Adipocyte (in vitro differentiated cells): ENCODE results near the gene MBD4.
A peak's percentile ranks its signal among the peaks of the same experiment; 100 is the strongest.
"Not testable (repeated sequence)": the region's sequence is repeated elsewhere in the genome, so short reads cannot be mapped to it uniquely, and the experiment has no call there.

Source experiments
- DNase-seq: peaks from one replicate; pipeline ENCODE4 v3.0.0-alpha.2; 2015; ENCODE audit warnings: low read depth
- H3K27me3 ChIP-seq: replicated peaks from 2 replicates; pipeline ENCODE4 v1.7.0; 2013; ENCODE audit warnings: mild to moderate bottlenecking, low read length, moderate library complexity; ENCODE audit not compliant: control insufficient read depth, insufficient read depth
- H3K36me3 ChIP-seq: 2 replicates; pipeline ENCODE4 v1.7.0; 2013; ENCODE audit warnings: low read length, mild to moderate bottlenecking, moderate library complexity; ENCODE audit not compliant: control insufficient read depth, insufficient read depth, severe bottlenecking
- H3K4me1 ChIP-seq: 2 replicates; pipeline ENCODE4 v1.7.0; 2013; ENCODE audit warnings: mild to moderate bottlenecking, low read length, moderate library complexity; ENCODE audit not compliant: control insufficient read depth, insufficient read depth
- H3K4me3 ChIP-seq: 2 replicates; pipeline ENCODE4 v1.7.0; 2013; ENCODE audit warnings: mild to moderate bottlenecking, low read length, moderate library complexity
- H3K9ac ChIP-seq: 2 replicates; pipeline ENCODE4 v1.7.0; 2013; ENCODE audit warnings: mild to moderate bottlenecking, low read length, moderate library complexity
- H3K9me3 ChIP-seq: 2 replicates; pipeline ENCODE4 v1.7.0; 2013; ENCODE audit warnings: mild to moderate bottlenecking, low read length, moderate library complexity; ENCODE audit not compliant: control insufficient read depth

MBD4 gene

GRCh38 chr3:129388791-129389571 lies 50.8 kb downstream of the MBD4 start:
- not testable (repeated sequence) for H3K9me3 ChIP-seq, H3K4me3 ChIP-seq, H3K27me3 ChIP-seq
- peak overlapping the region; percentile 68 for H3K9ac ChIP-seq
- peaks cover 31% of the 10 kb centered on the region for H3K4me1 ChIP-seq
- peaks cover 51% of the 10 kb centered on the region for H3K36me3 ChIP-seq
- DNase-seq = peak; percentile 71

- Histone ChIP-seq H3K4me1 (peaks cover 33% of the 10 kb centered on the region), H3K27me3 (no peaks in the 10 kb centered on the region), H3K9ac (no peak overlapping the region), H3K4me3 (no peak overlapping the region), H3K36me3 (peaks cover 44% of the 10 kb centered on the region), H3K9me3 (no peaks in the 10 kb centered on the region)
- DNase-seq = no peak
These were observed 52.3 kb downstream of the MBD4 start for GRCh38 chr3:129387487-129387886.

GRCh38 chr3:129386984-129387383 lies 52.8 kb downstream of the MBD4 start:
- peaks cover 34% of the 10 kb centered on the region for H3K4me1 ChIP-seq
- H3K4me3 ChIP-seq = no peak overlapping the region
- H3K36me3 ChIP-seq = peaks cover 40% of the 10 kb centered on the region
- no peaks in the 10 kb centered on the region for H3K27me3 ChIP-seq
- no peaks in the 10 kb centered on the region for H3K9me3 ChIP-seq
- H3K9ac ChIP-seq = no peak overlapping the region
- no peak for DNase-seq

GRCh38 chr3:129385507-129385906 lies 54.2 kb downstream of the MBD4 start:
- not testable (repeated sequence) for H3K4me3 ChIP-seq, DNase-seq, H3K27me3 ChIP-seq, H3K9ac ChIP-seq, H3K9me3 ChIP-seq
- Histone ChIP-seq H3K4me1 (peaks cover 34% of the 10 kb centered on the region), H3K36me3 (peaks cover 29% of the 10 kb centered on the region)

GRCh38 chr3:129384594-129385323 lies 55.0 kb downstream of the MBD4 start:
- no peak for DNase-seq
- Histone ChIP-seq H3K9me3 (no peaks in the 10 kb centered on the region), H3K4me3 (no peak overlapping the region), H3K27me3 (no peaks in the 10 kb centered on the region), H3K4me1 (peaks cover 34% of the 10 kb centered on the region), H3K36me3 (peaks cover 24% of the 10 kb centered on the region), H3K9ac (no peak overlapping the region)

- not testable (repeated sequence) for H3K27me3 ChIP-seq, H3K9me3 ChIP-seq, DNase-seq, H3K4me3 ChIP-seq, H3K9ac ChIP-seq
- H3K36me3 ChIP-seq = peaks cover 17% of the 10 kb centered on the region
- H3K4me1 ChIP-seq = peaks cover 28% of the 10 kb centered on the region
These were observed 55.6 kb downstream of the MBD4 start for GRCh38 chr3:129384103-129384502.

- no peak overlapping the region for H3K9ac ChIP-seq
- no peak overlapping the region for H3K4me3 ChIP-seq
- peaks cover 23% of the 10 kb centered on the region for H3K4me1 ChIP-seq
- H3K9me3 ChIP-seq = no peaks in the 10 kb centered on the region
- H3K27me3 ChIP-seq = no peaks in the 10 kb centered on the region
- peak; percentile 73 for DNase-seq
- H3K36me3 ChIP-seq = peaks cover 16% of the 10 kb centered on the region
These were observed 56.4 kb downstream of the MBD4 start for GRCh38 chr3:129383292-129383860.

- Histone ChIP-seq H3K4me3 (no peak overlapping the region), H3K9ac (peak overlapping the region; percentile 21), H3K27me3 (no peaks in the 10 kb centered on the region), H3K36me3 (peaks cover 6% of the 10 kb centered on the region), H3K9me3 (no peaks in the 10 kb centered on the region), H3K4me1 (peaks cover 13% of the 10 kb centered on the region)
- DNase-seq = no peak
These were observed 57.4 kb downstream of the MBD4 start for GRCh38 chr3:129382366-129382765.
